Right lobe of liver (tissue), 4 donors: ENCODE measurements around the gene SIRT1.

ENCODE experiments used
- CTCF ChIP-seq, 4 donors: fragments of 200-600 bp in 3 of 4; fragments of 450-650 bp in 1 of 4; IDR thresholded peaks; one replicate each; pipeline versions ENCODE4 v1.5.1 to v1.8.0; 2016 to 2022; ENCODE audit warnings: antibody characterized with exemption in 4 of 4, mild to moderate bottlenecking in 2 of 4
- POLR2A ChIP-seq: fragments of 450-650 bp; IDR thresholded peaks from one replicate; pipeline ENCODE4 v1.6.1; 2017; ENCODE audit warnings: antibody characterized with exemption, mild to moderate bottlenecking
- donor health status: DM: no; HTN: no; CAD: no.
- donor health status: DM: no; HTN: no; CAD: no.
- donor health status: DM: no; HTN: yes; CAD: no.

GRCh38 chr10:67903581-67903980 lies 19.1 kb downstream of the SIRT1 start:
- TF ChIP-seq CTCF (IDR thresholded peaks at IDR 0.05) (no peak), POLR2A (no peak)
